Spleen (tissue), 11 donors: ENCODE results near the gene DUSP10. TPM values are rescaled to one million over a fixed set of nuclear protein-coding genes. Genes with fewer than 3 reads are reported as not detected.

ENCODE experiments used
- DNase-seq: peaks from one replicate; pipeline ENCODE4 v3.0.0-alpha.2; 2020
- H3K27ac ChIP-seq, 8 donors: fragments of 200-600 bp; sonication (generic) in 7 of 8; 1 replicate in 4 of 8; 2 replicates in 4 of 8; pipeline versions ENCODE4 v1.5.0 to v1.8.0; 2016 to 2021; ENCODE audit warnings: inconsistent platforms in 4 of 8, mild to moderate bottlenecking in 4 of 8, moderate library complexity in 1 of 8
- H3K27me3 ChIP-seq, 7 donors: fragments of 200-600 bp; sonication (generic) in 6 of 7; replicated peaks in 1 of 7; 1 replicate in 4 of 7; 2 replicates in 3 of 7; pipeline versions ENCODE4 v1.5.0 to v1.8.0; 2016 to 2021; ENCODE audit warnings: inconsistent platforms in 3 of 7, mild to moderate bottlenecking in 1 of 7
- H3K36me3 ChIP-seq, 6 donors: fragments of 200-600 bp; sonication (generic) in 5 of 6; 1 replicate in 4 of 6; 2 replicates in 2 of 6; pipeline versions ENCODE4 v1.5.0 to v1.8.0; 2016 to 2021; ENCODE audit warnings: inconsistent platforms in 2 of 6
- H3K4me1 ChIP-seq, 6 donors: fragments of 200-600 bp; sonication (generic) in 5 of 6; 1 replicate in 3 of 6; 2 replicates in 3 of 6; pipeline versions ENCODE4 v1.5.0 to v1.8.0; 2016 to 2021; ENCODE audit warnings: inconsistent platforms in 3 of 6
- H3K4me3 ChIP-seq, 8 donors: fragments of 200-600 bp; sonication (generic) in 7 of 8; 1 replicate in 4 of 8; 2 replicates in 4 of 8; pipeline versions ENCODE4 v1.5.0 to v1.8.0; 2016 to 2021; ENCODE audit warnings: inconsistent platforms in 4 of 8, mild to moderate bottlenecking in 4 of 8, moderate library complexity in 2 of 8
- H3K9me3 ChIP-seq, 8 donors: fragments of 200-600 bp; sonication (generic) in 7 of 8; 1 replicate in 4 of 8; 2 replicates in 4 of 8; pipeline versions ENCODE4 v1.5.0 to v1.8.0; 2016 to 2021; ENCODE audit warnings: inconsistent platforms in 4 of 8
- CTCF ChIP-seq, 11 experiments: fragments of 200-600 bp in 7 of 11; fragments of 450-650 bp in 4 of 11; sonication (generic) in 4 of 11; IDR thresholded peaks in 8 of 11; conservative IDR thresholded peaks in 3 of 11; 1 replicate in 7 of 11; 2 replicates in 4 of 11; pipeline versions ENCODE4 v1.4.0 to v1.8.0; 2016 to 2021; ENCODE audit warnings: antibody characterized with exemption in 11 of 11, inconsistent platforms in 4 of 11, mild to moderate bottlenecking in 1 of 11
- POLR2A ChIP-seq, 3 donors: fragments of 450-650 bp; IDR thresholded peaks; one replicate each; pipeline ENCODE4 v1.5.1; 2017; ENCODE audit warnings: antibody characterized with exemption in 3 of 3, mild to moderate bottlenecking in 1 of 3
- POLR2AphosphoS5 ChIP-seq, 3 donors: sonication (generic); formaldehyde crosslinking; IDR thresholded peaks; one replicate each; pipeline ENCODE4 v1.5.1; 2017; ENCODE audit warnings: antibody characterized with exemption in 3 of 3
- WGBS, 5 donors: extraction: QIAGEN DNeasy Blood & Tissue Kit in 3 of 5; methylation state at CpG; one replicate each; pipeline versions ENCODE4 v1.1.5 to v1.1.7; 2013 to 2018; 5-methylcytosine and 5-hydroxymethylcytosine counted together
- intact Hi-C: fragments of 100-400 bp; cut with DNase I; formaldehyde crosslinking; loops from one replicate; pipeline ENCODE4 v1.15.0; 2023; ENCODE audit warnings: low total_unique reads
- polyA plus RNA-seq, 3 donors: library from polyadenylated mRNA; stranded (reverse); fragments of 200-250 nt; gene quantifications; one replicate each; pipeline ENCODE4 v1.2.1, GENCODE V29; 2013
- total RNA-seq, 7 donors: library from RNA; depleted of rRNA in 3 of 7; stranded (reverse); fragments of >200 nt in 3 of 7; fragmentation: NEBNext Ultra II Directional in 4 of 7; extraction: Animal tissue kit (Norgen Biotek cat#: 25700) in 4 of 7; gene quantifications; one replicate each; pipeline versions ENCODE4 v1.1.0 to v1.2.1, GENCODE V29; 2016 to 2021
- donor health status: healthy with polysubstance abuse.
- donor health status: DM: no; HTN: no; CAD: no; lungs with moderate emphysema.
- donor health status: DM: no; HTN: no; CAD: no.
- donor health status: Bipolar disorder and iron deficiency.
- donor health status: healthy.
- donor health status: DM: no; HTN: no; CAD: no.
- donor health status: DM: yes; HTN: yes; CAD: no.

DUSP10 gene
- total and polyA plus RNA-seq, 10 donors = 3.4 to 11.9 (median 7.4) TPM

GRCh38 chr1:221704306-221704705 is 37.6 kb downstream of the DUSP10 start:
- WGBS, 5 donors = 46 to 80% (median 72%) methylated on average over 1 of the region's 1 CpG
- intact Hi-C loops = no loop called here
- Histone ChIP-seq H3K4me1 (peaks cover 0 to 39% (median 20%) of the 10 kb centered on the region in 6 donors), H3K4me3 (no peak overlapping the region), H3K36me3 (peaks cover 0 to 53% (median 20%) of the 10 kb centered on the region in 6 donors), H3K27ac (peak overlapping the region in 3 of 8 donors; percentile 28 to 42 (median 34)), H3K27me3 (no peaks in the 10 kb centered on the region), H3K9me3 (no peaks in the 10 kb centered on the region)
- TF ChIP-seq POLR2A (IDR thresholded peaks at IDR 0.05) (no peak), POLR2AphosphoS5 (IDR thresholded peaks at IDR 0.05) (no peak), CTCF (IDR thresholded peaks at IDR 0.05 in 8 of 11, conservative IDR thresholded peaks at IDR 0.05 in 3 of 11) (no peak)
- DNase-seq = no peak

GRCh38 chr1:221701570-221702186 is 40.2 kb downstream of the DUSP10 start:
- H3K4me1 ChIP-seq = peaks cover 0 to 12% (median 0%) of the 10 kb centered on the region in 6 donors
- no peak for TF ChIP-seq CTCF (IDR thresholded peaks at IDR 0.05 in 8 of 11, conservative IDR thresholded peaks at IDR 0.05 in 3 of 11)
- no peak for TF ChIP-seq POLR2AphosphoS5 (IDR thresholded peaks at IDR 0.05)
- TF ChIP-seq POLR2A (IDR thresholded peaks at IDR 0.05) = no peak
- intact Hi-C loops = no loop called here
- 93 to 100% (median 95%) methylated on average over 1 of the region's 1 CpG for WGBS, 5 donors
- H3K9me3 ChIP-seq = no peaks in the 10 kb centered on the region
- H3K27ac ChIP-seq = no peak overlapping the region
- no peaks in the 10 kb centered on the region for H3K27me3 ChIP-seq
- H3K36me3 ChIP-seq = peaks cover 0 to 53% (median 20%) of the 10 kb centered on the region in 6 donors
- DNase-seq = no peak
- H3K4me3 ChIP-seq = no peak overlapping the region

GRCh38 chr1:221700948-221701347 is 40.9 kb downstream of the DUSP10 start:
- DNase-seq = no peak

More at GRCh38 chr1:221700948-221701347, 40.9 kb downstream of the DUSP10 start:
- WGBS, 5 donors = 50 to 90% (median 72%) methylated on average over 2 of the region's 2 CpGs
- Histone ChIP-seq H3K27ac (no peak overlapping the region), H3K4me1 (peaks cover 0 to 11% (median 0%) of the 10 kb centered on the region in 6 donors), H3K36me3 (peaks cover 0 to 49% (median 20%) of the 10 kb centered on the region in 6 donors), H3K27me3 (no peaks in the 10 kb centered on the region), H3K4me3 (no peak overlapping the region), H3K9me3 (no peaks in the 10 kb centered on the region)
- intact Hi-C loops = no loop called here
- no peak for TF ChIP-seq CTCF (IDR thresholded peaks at IDR 0.05 in 8 of 11, conservative IDR thresholded peaks at IDR 0.05 in 3 of 11)
- no peak for TF ChIP-seq POLR2A (IDR thresholded peaks at IDR 0.05)
- no peak for TF ChIP-seq POLR2AphosphoS5 (IDR thresholded peaks at IDR 0.05)
